SU-DHL-6 (cell line): ENCODE results near the gene LCNL1.

ENCODE experiments used
- H2AFZ ChIP-seq: fragments of 200-600 bp; sonication (generic); 2 replicates; pipeline ENCODE4 v1.6.1; 2014; ENCODE audit warnings: low read depth, mild to moderate bottlenecking, moderate library complexity, mixed read lengths, antibody characterized with exemption, low read length; ENCODE audit not compliant: severe bottlenecking
- H3F3A ChIP-seq: fragments of 200-600 bp; shearing (Covaris generic); 2 replicates; pipeline ENCODE4 v1.6.0; 2016; ENCODE audit warnings: antibody characterized with exemption, mild to moderate bottlenecking; ENCODE audit not compliant: insufficient read depth
- H3K27ac ChIP-seq: fragments of 200-600 bp; sonication (generic); 2 replicates; pipeline ENCODE4 v1.5.1; 2016; ENCODE audit warnings: low read depth, mild to moderate bottlenecking, low read length, moderate library complexity, mixed read lengths
- H3K27me3 ChIP-seq: fragments of 200-600 bp; sonication (generic), shearing (Covaris generic); 2 replicates; pipeline ENCODE4 v1.6.0; 2014; ENCODE audit warnings: mild to moderate bottlenecking, low read length
- H3K36me3 ChIP-seq: fragments of 200-600 bp; sonication (generic); 2 replicates; pipeline ENCODE4 v1.6.1; 2014; ENCODE audit warnings: mild to moderate bottlenecking, low read length, mixed read lengths
- H3K4me2 ChIP-seq: fragments of 300-600, 200-600 bp; shearing (Covaris generic), sonication (generic); 2 replicates; pipeline ENCODE4 v1.6.0; 2014; ENCODE audit warnings: low read length, low read depth, mild to moderate bottlenecking; ENCODE audit not compliant: poor library complexity, severe bottlenecking
- H3K4me3 ChIP-seq: fragments of 200-600 bp; sonication (generic); 2 replicates; pipeline ENCODE4 v1.5.1; 2014; ENCODE audit warnings: antibody characterized with exemption, low read length, mild to moderate bottlenecking, mixed read lengths; ENCODE audit not compliant: insufficient read depth, poor library complexity, severe bottlenecking
- H3K79me2 ChIP-seq: fragments of 200-600 bp; sonication (generic); 2 replicates; pipeline ENCODE4 v1.6.1; 2014; ENCODE audit warnings: mild to moderate bottlenecking, low read length, moderate library complexity; ENCODE audit not compliant: insufficient read depth
- H3K9ac ChIP-seq: fragments of 200-600 bp; sonication (generic); 2 replicates; pipeline ENCODE4 v1.7.0; 2014; ENCODE audit warnings: mild to moderate bottlenecking, low read length
- H3K9me2 ChIP-seq: fragments of 200-600 bp; sonication (generic); replicated peaks from 2 replicates; pipeline ENCODE4 v1.6.1; 2014; ENCODE audit warnings: low read length; ENCODE audit not compliant: insufficient read depth
- H3K9me3 ChIP-seq: fragments of 200-600 bp; sonication (generic); 2 replicates; pipeline ENCODE4 v1.6.1; 2014; ENCODE audit warnings: low read length, mixed read lengths; ENCODE audit not compliant: insufficient read depth
- H4K20me1 ChIP-seq: fragments of 200-600 bp; sonication (generic); 2 replicates; pipeline ENCODE4 v1.6.1; 2014; ENCODE audit warnings: low read depth, mild to moderate bottlenecking, antibody characterized with exemption, low read length, moderate library complexity, mixed read lengths
- EZH2phosphoT487 ChIP-seq: fragments of 200-600 bp; sonication (generic), shearing (Covaris generic); conservative IDR thresholded peaks from 2 replicates; pipeline ENCODE4 v1.6.1; 2018; ENCODE audit warnings: mild to moderate bottlenecking, antibody characterized with exemption, low read length, moderate library complexity, mixed read lengths
- TF ChIP-seq, protein P1 (sequence below): fragments of 200-600 bp; sonication (generic); IDR thresholded peaks from one replicate; pipeline ENCODE4 v1.5.1; 2017; ENCODE audit warnings: antibody characterized with exemption, mild to moderate bottlenecking, low read length, moderate library complexity; ENCODE audit not compliant: insufficient read depth, poor library complexity, severe bottlenecking

LCNL1 gene

GRCh38 chr9:136978865-136979544 lies 3.8 kb upstream of the LCNL1 start:
- Histone ChIP-seq H3K4me3 (no peak overlapping the region), H3K27ac (no peak overlapping the region)

DNA sequence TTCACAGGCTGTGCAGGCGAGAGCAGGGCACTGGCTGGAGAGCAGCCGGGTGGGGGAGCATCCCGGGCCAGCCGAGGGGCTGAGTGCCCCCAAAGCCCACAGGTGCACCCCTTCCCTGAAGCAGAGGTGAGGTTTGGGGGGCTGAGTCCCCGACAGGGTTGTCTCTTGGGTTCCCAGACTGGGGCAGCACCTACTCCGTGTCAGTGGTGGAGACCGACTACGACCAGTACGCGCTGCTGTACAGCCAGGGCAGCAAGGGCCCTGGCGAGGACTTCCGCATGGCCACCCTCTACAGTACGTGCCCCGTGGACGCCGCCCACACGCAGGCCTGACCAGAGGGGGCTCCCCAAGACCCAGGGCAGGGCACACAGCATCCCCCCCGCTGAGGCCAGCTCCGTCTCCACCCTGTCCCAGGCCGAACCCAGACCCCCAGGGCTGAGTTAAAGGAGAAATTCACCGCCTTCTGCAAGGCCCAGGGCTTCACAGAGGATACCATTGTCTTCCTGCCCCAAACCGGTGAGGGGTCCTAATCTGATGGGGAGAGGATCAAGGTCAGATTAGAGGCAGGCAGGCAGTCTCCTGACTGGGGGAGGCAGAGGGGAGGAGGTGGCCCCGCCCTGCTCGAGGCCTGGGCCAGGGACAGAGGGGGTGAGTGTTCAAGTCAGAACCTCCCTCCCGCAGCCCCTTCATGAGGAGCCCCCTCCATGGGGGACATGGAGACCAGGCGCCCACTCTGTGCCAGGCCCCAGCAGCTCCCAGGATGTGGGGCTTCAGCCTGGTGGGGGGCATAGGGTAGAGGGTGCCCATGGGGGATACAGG lies 2.8 kb upstream of the LCNL1 start:
- no peak overlapping the region for H3K4me2 ChIP-seq
- H3K27me3 ChIP-seq: no peaks in the 10 kb centered on the region
- no peaks in the 10 kb centered on the region for H3K79me2 ChIP-seq
- no peak overlapping the region for H3K4me3 ChIP-seq
- H3K36me3 ChIP-seq: no peaks in the 10 kb centered on the region
- H4K20me1 ChIP-seq: no peaks in the 10 kb centered on the region
- H3K27ac ChIP-seq: no peak overlapping the region
- no peaks in the 10 kb centered on the region for H3K9me3 ChIP-seq
- no peak overlapping the region for H2AFZ ChIP-seq
- H3K9me2 ChIP-seq: no peaks in the 10 kb centered on the region
- no peak overlapping the region for H3K9ac ChIP-seq
- no peak for TF ChIP-seq EZH2phosphoT487
- TF ChIP-seq, protein P1, sequence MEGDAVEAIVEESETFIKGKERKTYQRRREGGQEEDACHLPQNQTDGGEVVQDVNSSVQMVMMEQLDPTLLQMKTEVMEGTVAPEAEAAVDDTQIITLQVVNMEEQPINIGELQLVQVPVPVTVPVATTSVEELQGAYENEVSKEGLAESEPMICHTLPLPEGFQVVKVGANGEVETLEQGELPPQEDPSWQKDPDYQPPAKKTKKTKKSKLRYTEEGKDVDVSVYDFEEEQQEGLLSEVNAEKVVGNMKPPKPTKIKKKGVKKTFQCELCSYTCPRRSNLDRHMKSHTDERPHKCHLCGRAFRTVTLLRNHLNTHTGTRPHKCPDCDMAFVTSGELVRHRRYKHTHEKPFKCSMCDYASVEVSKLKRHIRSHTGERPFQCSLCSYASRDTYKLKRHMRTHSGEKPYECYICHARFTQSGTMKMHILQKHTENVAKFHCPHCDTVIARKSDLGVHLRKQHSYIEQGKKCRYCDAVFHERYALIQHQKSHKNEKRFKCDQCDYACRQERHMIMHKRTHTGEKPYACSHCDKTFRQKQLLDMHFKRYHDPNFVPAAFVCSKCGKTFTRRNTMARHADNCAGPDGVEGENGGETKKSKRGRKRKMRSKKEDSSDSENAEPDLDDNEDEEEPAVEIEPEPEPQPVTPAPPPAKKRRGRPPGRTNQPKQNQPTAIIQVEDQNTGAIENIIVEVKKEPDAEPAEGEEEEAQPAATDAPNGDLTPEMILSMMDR: no peak
- H3F3A ChIP-seq: no peaks in the 10 kb centered on the region

More at GRCh38 chr9:136978865-136979544, 3.8 kb upstream of the LCNL1 start:
- Histone ChIP-seq H3K9me3 (no peaks in the 10 kb centered on the region), H3F3A (no peaks in the 10 kb centered on the region), H3K27me3 (no peaks in the 10 kb centered on the region), H3K79me2 (no peaks in the 10 kb centered on the region), H3K9ac (no peak overlapping the region), H3K9me2 (no peaks in the 10 kb centered on the region), H2AFZ (no peak overlapping the region), H3K36me3 (no peaks in the 10 kb centered on the region), H4K20me1 (no peaks in the 10 kb centered on the region), H3K4me2 (no peak overlapping the region)
- TF ChIP-seq EZH2phosphoT487: no peak

DNA sequence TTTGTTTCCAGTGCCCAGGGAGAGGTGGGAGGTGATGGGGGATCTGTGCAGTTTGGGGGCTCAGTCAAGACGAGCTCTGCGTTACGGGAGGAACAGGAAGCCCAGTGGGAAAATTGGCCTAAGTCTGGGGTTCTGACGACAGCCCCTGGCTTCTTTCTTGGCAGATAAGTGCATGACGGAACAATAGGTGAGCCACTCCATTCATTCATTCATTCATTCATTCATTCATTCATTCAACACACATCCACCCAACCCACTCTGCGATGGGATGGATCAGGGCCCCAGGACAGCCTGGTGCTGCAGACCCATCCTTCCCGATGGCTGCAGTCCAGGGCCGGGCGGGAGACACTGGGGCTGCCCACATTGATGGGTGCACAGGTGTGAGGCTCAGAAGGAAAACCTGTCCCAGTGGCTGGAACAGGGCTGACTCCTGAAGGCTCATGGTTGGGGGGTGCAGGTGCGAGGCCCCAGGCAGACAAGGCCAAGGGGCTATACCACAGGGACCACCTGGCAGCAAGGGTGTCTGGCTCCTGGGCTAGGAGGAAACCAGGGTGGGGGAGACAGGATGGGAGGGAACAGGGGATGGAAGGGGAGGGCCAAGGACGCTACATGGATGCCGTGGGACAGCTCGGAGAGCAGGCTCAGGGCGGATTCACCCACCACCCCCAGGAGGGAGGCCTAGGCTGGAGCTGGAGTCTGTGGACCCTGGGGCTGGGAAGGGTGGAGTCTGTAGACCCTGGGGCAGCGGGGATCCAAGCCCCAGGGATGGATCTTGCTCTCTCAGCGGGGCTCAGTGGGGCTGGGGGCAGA lies 1.9 kb upstream of the LCNL1 start:
- Histone ChIP-seq H3K9me2 (no peaks in the 10 kb centered on the region), H3K27ac (no peak overlapping the region), H3K4me2 (no peak overlapping the region), H3K36me3 (no peaks in the 10 kb centered on the region), H3K9me3 (no peaks in the 10 kb centered on the region), H3F3A (no peaks in the 10 kb centered on the region), H3K4me3 (no peak overlapping the region), H3K27me3 (no peaks in the 10 kb centered on the region), H3K9ac (no peak overlapping the region), H4K20me1 (no peaks in the 10 kb centered on the region), H2AFZ (no peak overlapping the region), H3K79me2 (no peaks in the 10 kb centered on the region)
- TF ChIP-seq, protein P1: no peak
- TF ChIP-seq EZH2phosphoT487: no peak
